ENCODE measurements around the gene ALPP.
"Not testable (repeated sequence)": the region's sequence is repeated elsewhere in the genome, so short reads cannot be mapped to it uniquely, and the experiment has no call there.

The ALPP gene

DNA sequence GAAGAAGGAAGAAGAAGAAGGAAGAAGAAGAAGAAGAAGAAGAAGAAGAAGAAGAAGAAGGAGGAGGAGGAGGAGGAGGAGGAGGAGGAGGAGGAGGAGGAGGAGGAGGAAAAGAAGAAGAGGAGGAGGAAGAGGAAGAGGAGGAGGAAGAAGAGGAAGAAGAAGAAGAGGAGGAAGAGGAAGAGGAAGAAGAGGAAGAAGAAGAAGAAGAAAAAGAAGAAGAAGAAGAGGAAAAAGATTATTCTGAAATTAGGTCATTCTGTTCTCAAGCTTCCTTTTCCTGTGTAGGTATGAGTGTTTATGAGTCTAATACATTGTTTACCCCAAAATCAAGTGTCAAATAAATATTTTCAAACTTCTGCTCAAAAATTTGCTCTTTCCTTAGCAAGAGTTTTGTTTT, 6.5 kb downstream of the ALPP start:
- not testable (repeated sequence) for H3K9me3 Mint-ChIP-seq; DNase-seq (ENCODE audit: low spot score in 2 of 2); ATAC-seq (replicated peaks; ENCODE audit: extremely low read depth, poor library complexity, severe bottlenecking); H3K4me1 Mint-ChIP-seq; H3K36me3 Mint-ChIP-seq (ENCODE audit: insufficient read depth); H3K27ac Mint-ChIP-seq (ENCODE audit: low read depth); H3K4me3 Mint-ChIP-seq
- peaks cover 59% of the 10 kb centered on the region for H3K27me3 Mint-ChIP-seq

DNA sequence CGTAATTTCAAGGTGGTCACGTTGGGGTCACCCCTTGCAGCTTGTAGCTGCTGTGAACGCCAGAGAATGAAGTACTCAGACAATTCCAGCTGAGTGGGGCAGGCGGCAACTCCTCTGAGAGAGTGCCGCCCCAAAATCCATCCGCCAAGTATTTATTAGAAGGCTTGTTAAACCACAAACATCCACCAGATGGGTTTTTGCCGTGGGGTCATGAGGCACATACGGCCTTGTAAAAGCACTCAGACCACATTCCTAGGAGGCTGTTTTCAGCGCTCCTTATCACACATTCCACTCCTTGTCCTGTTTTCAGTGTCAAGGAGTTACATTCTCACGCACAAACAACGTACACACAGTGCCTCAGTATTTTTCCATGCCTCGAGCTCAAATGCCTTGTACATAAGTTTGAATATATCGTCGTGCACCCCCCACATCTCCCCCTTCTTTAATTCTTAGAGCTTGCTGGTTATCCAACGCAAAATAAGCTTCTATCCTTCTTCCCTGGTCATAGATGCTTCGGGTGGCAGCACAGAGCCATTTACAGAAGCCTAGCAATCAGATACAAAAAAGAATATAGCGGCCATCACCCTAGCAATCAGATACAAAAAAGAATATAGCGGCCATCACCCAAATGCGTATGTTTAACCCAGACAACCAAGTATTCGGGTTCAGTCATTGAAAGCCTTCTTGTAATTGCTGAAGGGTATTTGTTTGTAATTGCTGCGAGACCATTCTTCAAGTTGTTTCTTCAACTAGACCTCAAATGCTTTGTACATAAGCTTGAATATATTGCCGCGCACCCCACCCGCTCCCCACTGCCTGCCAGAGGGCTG, 7.3 kb downstream of the ALPP start:
- Mint-ChIP-seq H3K27ac (ENCODE audit: low read depth) (no peak overlapping the region), H3K4me3 (no peak overlapping the region), H3K36me3 (ENCODE audit: insufficient read depth) (peaks cover 4% of the 10 kb centered on the region), H3K27me3 (peaks cover 68% of the 10 kb centered on the region), H3K9me3 (no peaks in the 10 kb centered on the region), H3K4me1 (no peaks in the 10 kb centered on the region)
- no peak for ATAC-seq (replicated peaks; ENCODE audit: extremely low read depth, poor library complexity, severe bottlenecking)
- no peak for DNase-seq (ENCODE audit: low spot score in 2 of 2)

DNA sequence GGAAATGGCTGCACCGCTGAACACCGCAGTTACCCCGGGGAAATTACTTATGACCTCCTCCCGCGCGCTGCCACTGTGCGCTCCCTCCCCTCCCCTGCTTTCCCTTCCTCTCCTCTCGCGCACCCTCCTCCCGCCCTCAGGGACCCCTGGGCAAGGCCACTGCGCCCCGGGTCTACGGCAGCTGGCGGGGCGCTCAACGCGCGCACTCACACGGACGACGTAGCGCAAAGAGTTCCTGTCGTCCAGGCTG, 7.9 kb downstream of the ALPP start:
- no peak overlapping the region for H3K27ac Mint-ChIP-seq (ENCODE audit: low read depth)
- no peak for ATAC-seq (replicated peaks; ENCODE audit: extremely low read depth, poor library complexity, severe bottlenecking)
- H3K27me3 Mint-ChIP-seq: peaks cover 72% of the 10 kb centered on the region
- H3K4me1 Mint-ChIP-seq: no peaks in the 10 kb centered on the region
- no peak for DNase-seq (ENCODE audit: low spot score in 2 of 2)
- H3K4me3 Mint-ChIP-seq: no peak overlapping the region
- no peaks in the 10 kb centered on the region for H3K9me3 Mint-ChIP-seq
- H3K36me3 Mint-ChIP-seq (ENCODE audit: insufficient read depth): peaks cover 4% of the 10 kb centered on the region

DNA sequence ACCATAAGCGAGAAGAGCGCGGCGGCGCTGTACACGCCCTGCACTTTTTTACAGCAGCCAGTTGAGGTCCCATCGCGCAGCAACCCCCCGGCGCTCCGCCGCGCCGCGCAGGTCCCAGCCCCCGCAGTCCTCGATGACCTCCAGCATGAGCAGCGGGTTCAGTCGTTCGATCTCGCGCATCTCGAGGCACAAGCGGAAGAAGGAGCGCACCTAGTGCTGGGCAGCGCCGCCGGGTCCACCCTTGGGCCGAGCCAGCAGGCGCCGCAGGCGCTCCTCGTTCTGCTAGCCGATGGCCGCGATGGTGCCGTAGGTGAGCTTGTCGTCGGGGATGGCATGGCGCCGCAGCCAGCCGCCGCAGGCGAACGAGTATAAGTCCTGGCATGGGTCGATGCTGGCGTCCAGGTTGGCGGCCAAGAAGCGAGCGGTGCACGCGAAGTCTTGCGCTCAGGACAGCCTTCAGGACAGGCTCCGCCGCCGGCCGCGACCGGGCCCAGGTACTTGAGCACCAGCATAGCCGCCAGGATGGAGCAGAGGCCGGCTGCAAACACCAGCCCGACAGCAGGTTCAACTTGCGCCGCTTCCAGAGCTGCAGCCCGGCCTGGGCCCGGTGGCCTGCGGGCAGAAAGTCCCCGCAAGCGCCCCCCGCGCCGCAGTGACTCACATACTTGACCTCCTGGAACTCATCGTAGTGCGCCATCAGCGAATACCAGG, 8.3 kb downstream of the ALPP start:
- Mint-ChIP-seq H3K27ac (ENCODE audit: low read depth) (no peak overlapping the region), H3K9me3 (no peaks in the 10 kb centered on the region), H3K27me3 (peaks cover 73% of the 10 kb centered on the region), H3K4me3 (no peak overlapping the region), H3K4me1 (no peaks in the 10 kb centered on the region), H3K36me3 (ENCODE audit: insufficient read depth) (peaks cover 4% of the 10 kb centered on the region)
- DNase-seq (ENCODE audit: low spot score in 2 of 2) (no peak), ATAC-seq (replicated peaks; ENCODE audit: extremely low read depth, poor library complexity, severe bottlenecking) (no peak)

DNA sequence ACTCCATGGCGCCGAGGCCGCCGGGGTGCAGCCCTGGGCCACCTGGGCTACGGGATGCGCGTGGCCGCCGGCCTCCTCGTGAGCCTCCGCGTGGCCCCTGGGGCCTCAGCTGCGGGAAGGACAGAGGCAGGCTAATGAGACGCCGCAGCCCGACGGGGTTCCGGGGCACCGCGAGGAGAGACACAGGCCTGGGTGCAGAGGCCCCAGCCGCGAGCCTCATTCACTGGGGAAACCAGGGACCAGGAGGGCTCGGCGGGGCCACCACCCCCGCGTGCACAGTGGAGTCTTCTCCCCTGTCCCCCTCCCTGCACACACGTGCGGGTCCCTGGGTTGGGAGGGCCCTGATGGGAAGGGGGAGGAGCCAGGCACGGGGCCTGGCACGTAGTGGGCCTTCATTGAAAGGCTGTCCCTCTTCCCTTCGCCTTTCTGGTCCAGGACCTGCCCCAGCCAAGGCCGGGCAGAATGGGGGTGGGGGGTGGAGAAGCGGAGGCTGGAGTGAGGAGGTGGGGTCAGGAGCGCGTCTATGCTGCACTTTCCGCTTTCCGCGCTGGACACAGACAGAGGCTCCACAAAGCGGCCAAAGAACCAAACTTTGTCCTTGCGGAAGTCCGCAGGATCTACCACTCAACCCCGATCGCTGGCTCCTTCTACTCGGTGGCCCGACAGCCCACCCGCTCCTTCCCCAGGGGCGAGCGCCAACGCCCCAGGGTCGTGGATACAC, 9.1 kb downstream of the ALPP start:
- no peak for DNase-seq (ENCODE audit: low spot score in 2 of 2)
- Mint-ChIP-seq H3K9me3 (no peaks in the 10 kb centered on the region), H3K4me3 (no peak overlapping the region), H3K36me3 (ENCODE audit: insufficient read depth) (peaks cover 4% of the 10 kb centered on the region), H3K4me1 (no peaks in the 10 kb centered on the region), H3K27ac (ENCODE audit: low read depth) (no peak overlapping the region), H3K27me3 (peaks cover 72% of the 10 kb centered on the region)
- no peak for ATAC-seq (replicated peaks; ENCODE audit: extremely low read depth, poor library complexity, severe bottlenecking)

DNA sequence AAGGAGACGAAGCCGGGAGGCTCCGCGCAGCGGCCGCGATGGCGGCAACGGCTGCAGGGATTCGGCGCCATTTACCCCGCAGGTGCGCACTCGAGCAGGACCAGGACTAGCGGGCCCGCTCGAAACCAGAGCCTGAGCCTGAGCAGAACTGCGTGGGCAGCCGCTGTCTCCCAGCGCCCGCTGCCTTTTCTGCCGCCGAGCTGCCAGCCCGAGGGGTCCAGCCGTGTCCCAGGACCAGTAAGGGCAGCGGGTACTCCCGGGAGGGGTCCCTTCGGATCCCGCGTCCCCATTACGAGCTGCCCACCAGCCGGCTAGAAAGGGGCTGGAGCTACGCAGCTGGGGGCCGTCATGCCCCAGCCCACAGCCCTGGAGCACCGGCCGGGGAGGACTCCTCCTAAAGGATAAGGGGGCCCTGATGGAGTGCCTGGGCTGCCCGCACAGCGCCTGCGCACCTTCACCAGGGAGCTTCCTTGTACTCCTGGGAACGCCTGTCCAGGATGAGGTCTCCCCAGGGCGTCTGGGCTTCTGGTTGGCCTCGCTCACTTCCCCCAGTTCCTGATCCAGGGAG, 9.9 kb downstream of the ALPP start:
- Mint-ChIP-seq H3K9me3 (no peaks in the 10 kb centered on the region), H3K27me3 (peaks cover 66% of the 10 kb centered on the region), H3K4me3 (no peak overlapping the region), H3K4me1 (no peaks in the 10 kb centered on the region), H3K27ac (ENCODE audit: low read depth) (no peak overlapping the region), H3K36me3 (ENCODE audit: insufficient read depth) (peaks cover 6% of the 10 kb centered on the region)
- DNase-seq (ENCODE audit: low spot score in 2 of 2): no peak
- ATAC-seq (replicated peaks; ENCODE audit: extremely low read depth, poor library complexity, severe bottlenecking): no peak

DNA sequence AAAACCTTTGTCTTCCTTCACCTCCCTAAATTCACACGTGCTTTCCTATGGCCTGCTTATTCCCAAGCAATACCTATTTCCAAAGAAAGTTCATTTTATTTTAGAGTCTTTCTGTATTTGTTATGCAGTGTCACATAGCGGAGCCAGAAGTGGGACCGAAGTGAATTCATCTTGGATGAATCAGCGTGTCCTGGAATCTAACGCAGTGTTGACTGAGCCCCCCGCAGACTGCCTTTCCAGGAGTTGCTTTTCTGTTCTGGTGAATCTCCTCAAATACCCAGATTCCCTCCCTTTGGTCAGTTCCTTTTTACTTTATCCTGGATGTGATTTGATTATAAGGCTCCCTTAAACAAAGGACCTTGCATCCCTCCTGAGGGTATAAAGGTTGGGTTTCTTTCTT, 10.8 kb downstream of the ALPP start:
- no peak for ATAC-seq (replicated peaks; ENCODE audit: extremely low read depth, poor library complexity, severe bottlenecking)
- no peak for DNase-seq (ENCODE audit: low spot score in 2 of 2)
- no peak overlapping the region for H3K4me3 Mint-ChIP-seq
- peaks cover 62% of the 10 kb centered on the region for H3K27me3 Mint-ChIP-seq
- peaks cover 6% of the 10 kb centered on the region for H3K36me3 Mint-ChIP-seq (ENCODE audit: insufficient read depth)
- H3K4me1 Mint-ChIP-seq: no peaks in the 10 kb centered on the region
- H3K9me3 Mint-ChIP-seq: no peaks in the 10 kb centered on the region
- H3K27ac Mint-ChIP-seq (ENCODE audit: low read depth): no peak overlapping the region

DNA sequence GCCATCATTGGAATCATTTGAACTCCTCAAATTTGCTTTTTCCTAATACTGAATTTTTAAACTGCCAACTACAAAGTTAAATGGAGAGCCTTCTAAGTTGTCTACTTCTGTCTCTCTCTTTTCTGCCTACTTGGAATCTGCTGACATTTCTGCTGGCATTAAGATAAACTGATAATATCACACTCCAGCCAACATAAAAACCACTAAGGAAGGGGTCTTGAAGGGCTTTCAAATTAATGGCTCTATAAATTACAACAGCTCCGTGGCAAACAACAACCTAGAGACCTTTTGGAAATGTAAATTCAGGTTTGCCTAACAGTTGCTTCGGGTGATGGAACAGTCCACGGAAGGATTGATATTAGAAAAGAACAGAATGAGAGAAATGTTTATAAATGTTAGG, 12.1 kb downstream of the ALPP start:
- DNase-seq (ENCODE audit: low spot score in 2 of 2) (no peak), ATAC-seq (replicated peaks; ENCODE audit: extremely low read depth, poor library complexity, severe bottlenecking) (no peak)
- H3K27me3 Mint-ChIP-seq: peaks cover 57% of the 10 kb centered on the region
- H3K36me3 Mint-ChIP-seq (ENCODE audit: insufficient read depth): peaks cover 2% of the 10 kb centered on the region
- no peaks in the 10 kb centered on the region for H3K4me1 Mint-ChIP-seq
- H3K4me3 Mint-ChIP-seq: no peak overlapping the region
- H3K9me3 Mint-ChIP-seq: no peaks in the 10 kb centered on the region
- H3K27ac Mint-ChIP-seq (ENCODE audit: low read depth): no peak overlapping the region

DNA sequence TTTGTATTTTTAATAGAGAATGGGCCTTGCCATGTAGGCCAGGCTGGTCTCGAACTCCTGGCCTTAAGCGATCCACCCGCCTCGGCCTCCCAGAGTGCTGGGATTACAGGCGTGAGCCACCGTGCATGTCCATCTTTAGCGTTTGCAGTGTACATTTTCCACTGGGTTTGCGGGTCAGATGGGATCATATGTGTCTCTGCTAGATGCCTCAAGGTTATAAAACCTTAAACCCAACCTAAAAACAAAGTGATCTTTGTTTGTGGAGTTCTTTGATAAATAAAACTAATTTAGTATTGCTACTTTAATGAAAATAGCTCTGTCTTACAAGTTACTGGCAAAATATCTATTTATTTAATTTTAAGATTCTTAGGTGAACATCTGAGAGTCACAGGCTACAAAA, 15.0 kb downstream of the ALPP start:
- peaks cover 4% of the 10 kb centered on the region for H3K36me3 Mint-ChIP-seq (ENCODE audit: insufficient read depth)
- DNase-seq (ENCODE audit: low spot score in 2 of 2) (no peak), ATAC-seq (replicated peaks; ENCODE audit: extremely low read depth, poor library complexity, severe bottlenecking) (no peak)
- H3K4me1 Mint-ChIP-seq: no peaks in the 10 kb centered on the region
- H3K27me3 Mint-ChIP-seq: peaks cover 58% of the 10 kb centered on the region
- H3K4me3 Mint-ChIP-seq: no peak overlapping the region
- no peak overlapping the region for H3K27ac Mint-ChIP-seq (ENCODE audit: low read depth)
- H3K9me3 Mint-ChIP-seq: no peaks in the 10 kb centered on the region

DNA sequence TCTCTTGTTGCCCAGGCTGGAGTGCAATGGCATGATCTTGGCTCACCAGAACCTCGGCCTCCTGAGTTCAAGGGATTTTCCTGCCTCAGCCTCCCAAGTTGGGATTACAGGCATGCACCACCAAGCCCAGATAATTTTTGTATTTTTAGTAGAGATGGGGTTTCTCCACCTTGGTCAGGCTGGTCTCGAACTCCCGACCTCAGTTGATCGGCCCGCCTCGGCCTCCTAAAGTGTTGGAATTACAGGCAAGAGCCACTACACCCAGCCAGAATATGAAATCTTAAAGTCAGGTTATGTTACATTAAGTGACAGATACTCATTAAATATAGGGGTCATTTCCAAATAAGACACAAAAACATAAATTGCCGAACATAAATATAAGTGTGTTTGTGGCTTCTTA, 15.9 kb downstream of the ALPP start:
- peaks cover 59% of the 10 kb centered on the region for H3K27me3 Mint-ChIP-seq
- not testable (repeated sequence) for ATAC-seq (replicated peaks; ENCODE audit: extremely low read depth, poor library complexity, severe bottlenecking); H3K9me3 Mint-ChIP-seq; H3K4me1 Mint-ChIP-seq; H3K4me3 Mint-ChIP-seq; DNase-seq (ENCODE audit: low spot score in 2 of 2); H3K36me3 Mint-ChIP-seq (ENCODE audit: insufficient read depth); H3K27ac Mint-ChIP-seq (ENCODE audit: low read depth)

DNA sequence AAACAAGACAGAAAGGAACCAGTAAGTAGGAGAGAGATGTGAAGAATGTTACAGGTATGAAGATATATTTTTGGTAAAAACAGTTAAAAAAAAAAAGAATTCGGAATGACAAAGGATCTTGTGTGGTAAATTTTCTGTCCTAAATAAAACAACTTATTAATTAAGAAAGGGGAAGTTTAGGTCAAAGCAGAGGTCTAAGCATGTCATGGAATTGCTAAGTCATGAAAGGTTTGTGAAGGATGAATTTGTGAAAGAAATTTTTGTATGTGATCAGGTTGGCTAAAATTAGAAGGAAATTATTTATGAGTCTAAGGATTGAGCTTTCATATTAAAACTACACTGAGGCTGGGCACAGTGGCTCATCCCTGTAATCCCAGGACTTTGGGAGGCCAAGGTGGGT, 17.0 kb downstream of the ALPP start:
- H3K36me3 Mint-ChIP-seq (ENCODE audit: insufficient read depth): peaks cover 4% of the 10 kb centered on the region
- DNase-seq (ENCODE audit: low spot score in 2 of 2) (no peak), ATAC-seq (replicated peaks; ENCODE audit: extremely low read depth, poor library complexity, severe bottlenecking) (no peak)
- no peaks in the 10 kb centered on the region for H3K4me1 Mint-ChIP-seq
- H3K4me3 Mint-ChIP-seq: no peak overlapping the region
- H3K27me3 Mint-ChIP-seq: peaks cover 59% of the 10 kb centered on the region
- no peak overlapping the region for H3K27ac Mint-ChIP-seq (ENCODE audit: low read depth)
- H3K9me3 Mint-ChIP-seq: no peaks in the 10 kb centered on the region

DNA sequence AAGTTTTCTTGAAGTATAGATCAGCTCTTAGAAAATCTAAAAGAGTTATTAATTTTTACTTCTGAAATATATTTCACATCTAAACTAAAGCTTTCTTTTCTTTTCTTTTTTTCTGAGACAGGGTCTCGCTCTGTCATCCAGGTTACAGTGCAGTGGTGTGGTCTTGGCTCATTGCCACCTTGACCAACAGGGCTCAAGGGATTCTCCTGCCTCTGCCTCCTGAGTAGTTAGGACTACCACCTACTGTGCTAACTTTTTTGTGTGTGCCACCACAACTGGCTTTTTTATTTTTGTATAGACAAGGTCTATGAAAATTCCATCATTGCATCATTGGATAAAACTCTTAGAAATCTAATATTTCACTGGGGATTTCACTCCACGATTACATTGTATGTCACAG, 18.1 kb downstream of the ALPP start:
- no peak for DNase-seq (ENCODE audit: low spot score in 2 of 2)
- no peak overlapping the region for H3K4me3 Mint-ChIP-seq
- H3K36me3 Mint-ChIP-seq (ENCODE audit: insufficient read depth): peaks cover 4% of the 10 kb centered on the region
- peaks cover 58% of the 10 kb centered on the region for H3K27me3 Mint-ChIP-seq
- H3K9me3 Mint-ChIP-seq: no peaks in the 10 kb centered on the region
- ATAC-seq (replicated peaks; ENCODE audit: extremely low read depth, poor library complexity, severe bottlenecking): no peak
- no peak overlapping the region for H3K27ac Mint-ChIP-seq (ENCODE audit: low read depth)
- H3K4me1 Mint-ChIP-seq: no peaks in the 10 kb centered on the region

Measured in central memory CD8-positive, alpha-beta T cell (primary cell).